ENCODE results near the gene MAP2K1.

Gene MAP2K1

GRCh38 chr15:66413579-66413978, 26.9 kb downstream of the MAP2K1 start:
- Histone ChIP-seq H3K9me3 (ENCODE audit: insufficient read depth, low read length) (peaks cover 28% of the 10 kb centered on the region), H3K4me3 (ENCODE audit: insufficient read length, low read depth) (no peak overlapping the region), H3K36me3 (ENCODE audit: insufficient read depth, insufficient read length, low read length) (peaks cover 16% of the 10 kb centered on the region), H3K4me1 (ENCODE audit: insufficient read depth, insufficient read length) (no peaks in the 10 kb centered on the region), H3K9ac (ENCODE audit: insufficient read length, low read depth) (no peak overlapping the region), H3K27me3 (ENCODE audit: insufficient read depth, insufficient read length) (no peaks in the 10 kb centered on the region)
- no peak for DNase-seq (ENCODE audit: low read depth, low spot score)
- TF ChIP-seq ZNF274 (IDR thresholded peaks at IDR 0.05; ENCODE audit: low read depth, low read length) (no peak), YY1 (IDR thresholded peaks at IDR 0.05; ENCODE audit: insufficient read depth, insufficient read length) (no peak), SUZ12 (IDR thresholded peaks at IDR 0.05; ENCODE audit: extremely low read depth, insufficient read depth, insufficient read length) (no peak)

- no peak for DNase-seq (ENCODE audit: low read depth, low spot score)
- TF ChIP-seq SUZ12 (IDR thresholded peaks at IDR 0.05; ENCODE audit: extremely low read depth, insufficient read depth, insufficient read length): no peak
- TF ChIP-seq ZNF274 (IDR thresholded peaks at IDR 0.05; ENCODE audit: low read depth, low read length): no peak
- no peak for TF ChIP-seq YY1 (IDR thresholded peaks at IDR 0.05; ENCODE audit: insufficient read depth, insufficient read length)
- H3K27me3 ChIP-seq (ENCODE audit: insufficient read depth, insufficient read length): no peaks in the 10 kb centered on the region
- H3K9me3 ChIP-seq (ENCODE audit: insufficient read depth, low read length): peaks cover 28% of the 10 kb centered on the region
- peaks cover 16% of the 10 kb centered on the region for H3K36me3 ChIP-seq (ENCODE audit: insufficient read depth, insufficient read length, low read length)
- H3K4me1 ChIP-seq (ENCODE audit: insufficient read depth, insufficient read length): no peaks in the 10 kb centered on the region
- no peak overlapping the region for H3K9ac ChIP-seq (ENCODE audit: insufficient read length, low read depth)
- H3K4me3 ChIP-seq (ENCODE audit: insufficient read length, low read depth): no peak overlapping the region
These were observed 28.6 kb downstream of the MAP2K1 start for GRCh38 chr15:66415360-66415759.

GRCh38 chr15:66417736-66418135, 31.0 kb downstream of the MAP2K1 start:
- Histone ChIP-seq H3K9me3 (ENCODE audit: insufficient read depth, low read length) (peaks cover 22% of the 10 kb centered on the region), H3K36me3 (ENCODE audit: insufficient read depth, insufficient read length, low read length) (peaks cover 12% of the 10 kb centered on the region), H3K27me3 (ENCODE audit: insufficient read depth, insufficient read length) (no peaks in the 10 kb centered on the region), H3K9ac (ENCODE audit: insufficient read length, low read depth) (no peak overlapping the region), H3K4me1 (ENCODE audit: insufficient read depth, insufficient read length) (no peaks in the 10 kb centered on the region), H3K4me3 (ENCODE audit: insufficient read length, low read depth) (no peak overlapping the region)
- TF ChIP-seq SUZ12 (IDR thresholded peaks at IDR 0.05; ENCODE audit: extremely low read depth, insufficient read depth, insufficient read length) (no peak), ZNF274 (IDR thresholded peaks at IDR 0.05; ENCODE audit: low read depth, low read length) (no peak), YY1 (IDR thresholded peaks at IDR 0.05; ENCODE audit: insufficient read depth, insufficient read length) (no peak)
- no peak for DNase-seq (ENCODE audit: low read depth, low spot score)

GRCh38 chr15:66419471-66419870, 32.8 kb downstream of the MAP2K1 start:
- Histone ChIP-seq H3K36me3 (ENCODE audit: insufficient read depth, insufficient read length, low read length) (peaks cover 9% of the 10 kb centered on the region), H3K4me3 (ENCODE audit: insufficient read length, low read depth) (no peak overlapping the region)

GRCh38 chr15:66422347-66422746, 35.6 kb downstream of the MAP2K1 start:
- DNase-seq (ENCODE audit: low read depth, low spot score): no peak
- Histone ChIP-seq H3K27me3 (ENCODE audit: insufficient read depth, insufficient read length) (no peaks in the 10 kb centered on the region), H3K9ac (ENCODE audit: insufficient read length, low read depth) (no peak overlapping the region), H3K4me3 (ENCODE audit: insufficient read length, low read depth) (no peak overlapping the region), H3K9me3 (ENCODE audit: insufficient read depth, low read length) (no peaks in the 10 kb centered on the region), H3K36me3 (ENCODE audit: insufficient read depth, insufficient read length, low read length) (no peaks in the 10 kb centered on the region), H3K4me1 (ENCODE audit: insufficient read depth, insufficient read length) (no peaks in the 10 kb centered on the region)
- TF ChIP-seq YY1 (IDR thresholded peaks at IDR 0.05; ENCODE audit: insufficient read depth, insufficient read length): no peak
- no peak for TF ChIP-seq SUZ12 (IDR thresholded peaks at IDR 0.05; ENCODE audit: extremely low read depth, insufficient read depth, insufficient read length)
- no peak for TF ChIP-seq ZNF274 (IDR thresholded peaks at IDR 0.05; ENCODE audit: low read depth, low read length)

More at GRCh38 chr15:66419471-66419870, 32.8 kb downstream of the MAP2K1 start:
- no peak overlapping the region for H3K9ac ChIP-seq (ENCODE audit: insufficient read length, low read depth)
- H3K4me1 ChIP-seq (ENCODE audit: insufficient read depth, insufficient read length): no peaks in the 10 kb centered on the region
- TF ChIP-seq SUZ12 (IDR thresholded peaks at IDR 0.05; ENCODE audit: extremely low read depth, insufficient read depth, insufficient read length) (no peak), YY1 (IDR thresholded peaks at IDR 0.05; ENCODE audit: insufficient read depth, insufficient read length) (no peak), ZNF274 (IDR thresholded peaks at IDR 0.05; ENCODE audit: low read depth, low read length) (no peak)
- peaks cover 7% of the 10 kb centered on the region for H3K9me3 ChIP-seq (ENCODE audit: insufficient read depth, low read length)
- DNase-seq (ENCODE audit: low read depth, low spot score): no peak
- no peaks in the 10 kb centered on the region for H3K27me3 ChIP-seq (ENCODE audit: insufficient read depth, insufficient read length)

GRCh38 chr15:66423149-66423548, 36.4 kb downstream of the MAP2K1 start:
- no peak overlapping the region for H3K4me3 ChIP-seq (ENCODE audit: insufficient read length, low read depth)
- H3K9ac ChIP-seq (ENCODE audit: insufficient read length, low read depth): no peak overlapping the region
- H3K36me3 ChIP-seq (ENCODE audit: insufficient read depth, insufficient read length, low read length): no peaks in the 10 kb centered on the region
- H3K9me3 ChIP-seq (ENCODE audit: insufficient read depth, low read length): no peaks in the 10 kb centered on the region
- H3K4me1 ChIP-seq (ENCODE audit: insufficient read depth, insufficient read length): no peaks in the 10 kb centered on the region
- TF ChIP-seq YY1 (IDR thresholded peaks at IDR 0.05; ENCODE audit: insufficient read depth, insufficient read length) (no peak), ZNF274 (IDR thresholded peaks at IDR 0.05; ENCODE audit: low read depth, low read length) (no peak), SUZ12 (IDR thresholded peaks at IDR 0.05; ENCODE audit: extremely low read depth, insufficient read depth, insufficient read length) (no peak)
- H3K27me3 ChIP-seq (ENCODE audit: insufficient read depth, insufficient read length): no peaks in the 10 kb centered on the region
- DNase-seq (ENCODE audit: low read depth, low spot score): no peak

GRCh38 chr15:66424963-66425612, 38.4 kb downstream of the MAP2K1 start:
- Histone ChIP-seq H3K4me1 (ENCODE audit: insufficient read depth, insufficient read length) (no peaks in the 10 kb centered on the region), H3K27me3 (ENCODE audit: insufficient read depth, insufficient read length) (no peaks in the 10 kb centered on the region), H3K9me3 (ENCODE audit: insufficient read depth, low read length) (no peaks in the 10 kb centered on the region), H3K9ac (ENCODE audit: insufficient read length, low read depth) (no peak overlapping the region), H3K36me3 (ENCODE audit: insufficient read depth, insufficient read length, low read length) (no peaks in the 10 kb centered on the region), H3K4me3 (ENCODE audit: insufficient read length, low read depth) (no peak overlapping the region)
- DNase-seq (ENCODE audit: low read depth, low spot score): no peak
- TF ChIP-seq ZNF274 (IDR thresholded peaks at IDR 0.05; ENCODE audit: low read depth, low read length): no peak
- TF ChIP-seq YY1 (IDR thresholded peaks at IDR 0.05; ENCODE audit: insufficient read depth, insufficient read length): no peak
- TF ChIP-seq SUZ12 (IDR thresholded peaks at IDR 0.05; ENCODE audit: extremely low read depth, insufficient read depth, insufficient read length): no peak

Measured in NT2/D1 (cell line).